ENCODE data around the gene RUNX2. TPM values are rescaled to one million over a fixed set of nuclear protein-coding genes. Genes with fewer than 3 reads are reported as not detected.

RUNX2 gene
- total and polyA plus RNA-seq, 2 donors (not counting 1 experiment from before 2014, with no cell fraction given) = 1.3 to 2.4 TPM

DNA sequence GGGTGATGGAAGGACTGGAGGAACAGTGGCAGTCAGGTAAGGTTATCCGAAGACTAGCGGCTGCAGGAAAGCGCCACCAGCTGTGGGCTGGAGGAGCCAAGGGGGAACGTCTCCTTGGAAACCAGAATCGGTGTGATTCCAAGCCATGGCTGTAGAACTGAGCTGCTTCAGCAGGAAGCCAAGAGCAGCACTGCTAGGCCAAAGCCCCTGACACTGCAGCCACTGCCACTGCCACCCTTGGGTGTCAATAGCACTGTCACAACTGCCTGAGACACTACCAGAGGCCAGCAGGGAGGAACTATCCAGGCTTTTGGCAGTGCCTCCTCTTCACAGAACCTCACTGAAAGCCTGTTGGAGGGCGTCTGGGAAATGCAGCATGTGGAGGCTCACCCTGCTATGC, 339.2 kb downstream of the RUNX2 start:
- no peak overlapping the region for H3K27ac ChIP-seq (ENCODE audit: low read length in 2 of 2)
- no peak overlapping the region for H2AFZ ChIP-seq (ENCODE audit: insufficient read depth, low read depth, low read length, poor library complexity, severe bottlenecking)
- peaks cover 0 to 3% (median 0%) of the 10 kb centered on the region in 3 donors for H3K9me3 ChIP-seq (ENCODE audit: control extremely low read depth in 1 of 3, control insufficient read depth in 2 of 3, insufficient read depth in 1 of 3, low read length in 2 of 3)
- WGBS (ENCODE audit: insufficient coverage) = 94% methylated on average over 6 of the region's 6 CpGs
- ChIA-PET POLR2A (no interaction called here), CTCF (interaction anchor here (1.1 kb wide), 1 partner anchor 47 kb away, joined by 3 read pairs; no protein-coding TSS in a partner anchor)
- no peaks in the 10 kb centered on the region for H3K36me3 ChIP-seq (replicated peaks in 1 of 2; ENCODE audit: control extremely low read depth in 1 of 2, control insufficient read depth in 1 of 2, extremely low read depth in 1 of 2, insufficient read depth in 2 of 2, low read length in 1 of 2)
- peaks cover 0 to 17% (median 8%) of the 10 kb centered on the region in 4 experiments for H3K27me3 ChIP-seq (replicated peaks in 1 of 4; ENCODE audit: control extremely low read depth in 1 of 4, control insufficient read depth in 3 of 4, insufficient read depth in 4 of 4, low read length in 3 of 4)
- H3K27ac Mint-ChIP-seq = no peak overlapping the region
- H4K20me1 ChIP-seq (ENCODE audit: control insufficient read depth, insufficient read depth, low read length, poor library complexity, severe bottlenecking) = no peaks in the 10 kb centered on the region
- H3K4me2 ChIP-seq (replicated peaks; ENCODE audit: low read depth, low read length, poor library complexity, severe bottlenecking) = no peak overlapping the region
- ATAC-seq (ENCODE audit: low read depth) (no peak), DNase-seq (no peak)
- intact Hi-C loops (cut with micrococcal nuclease) = no loop called here
- no peak overlapping the region for H3K9ac ChIP-seq (ENCODE audit: low read length)
- H3K27me3 Mint-ChIP-seq = peaks cover 30% of the 10 kb centered on the region
- H3K9me3 Mint-ChIP-seq (ENCODE audit: insufficient read depth) = no peaks in the 10 kb centered on the region
- no peaks in the 10 kb centered on the region for H3K79me2 ChIP-seq (ENCODE audit: control insufficient read depth, insufficient read depth, low read length)
- H3K4me3 Mint-ChIP-seq = no peak overlapping the region
- no peak overlapping the region for H3K4me3 ChIP-seq (ENCODE audit: control extremely low read depth in 1 of 5, extremely low read depth in 1 of 5, insufficient read depth in 1 of 5, low read depth in 2 of 5, low read length in 4 of 5)
- peaks cover 33% of the 10 kb centered on the region for H3K4me1 Mint-ChIP-seq
- peaks cover 25 to 26% of the 10 kb centered on the region in 2 donors for H3K4me1 ChIP-seq (ENCODE audit: control insufficient read depth in 2 of 2, insufficient read depth in 2 of 2, low read length in 2 of 2)
- TF ChIP-seq, protein P1, sequence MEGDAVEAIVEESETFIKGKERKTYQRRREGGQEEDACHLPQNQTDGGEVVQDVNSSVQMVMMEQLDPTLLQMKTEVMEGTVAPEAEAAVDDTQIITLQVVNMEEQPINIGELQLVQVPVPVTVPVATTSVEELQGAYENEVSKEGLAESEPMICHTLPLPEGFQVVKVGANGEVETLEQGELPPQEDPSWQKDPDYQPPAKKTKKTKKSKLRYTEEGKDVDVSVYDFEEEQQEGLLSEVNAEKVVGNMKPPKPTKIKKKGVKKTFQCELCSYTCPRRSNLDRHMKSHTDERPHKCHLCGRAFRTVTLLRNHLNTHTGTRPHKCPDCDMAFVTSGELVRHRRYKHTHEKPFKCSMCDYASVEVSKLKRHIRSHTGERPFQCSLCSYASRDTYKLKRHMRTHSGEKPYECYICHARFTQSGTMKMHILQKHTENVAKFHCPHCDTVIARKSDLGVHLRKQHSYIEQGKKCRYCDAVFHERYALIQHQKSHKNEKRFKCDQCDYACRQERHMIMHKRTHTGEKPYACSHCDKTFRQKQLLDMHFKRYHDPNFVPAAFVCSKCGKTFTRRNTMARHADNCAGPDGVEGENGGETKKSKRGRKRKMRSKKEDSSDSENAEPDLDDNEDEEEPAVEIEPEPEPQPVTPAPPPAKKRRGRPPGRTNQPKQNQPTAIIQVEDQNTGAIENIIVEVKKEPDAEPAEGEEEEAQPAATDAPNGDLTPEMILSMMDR (IDR thresholded peaks at IDR 0.05) = no peak
- no peak for TF ChIP-seq EZH2 (IDR thresholded peaks at IDR 0.05; ENCODE audit: borderline replicate concordance, insufficient read depth, low read depth, low read length, poor library complexity, severe bottlenecking)

DNA sequence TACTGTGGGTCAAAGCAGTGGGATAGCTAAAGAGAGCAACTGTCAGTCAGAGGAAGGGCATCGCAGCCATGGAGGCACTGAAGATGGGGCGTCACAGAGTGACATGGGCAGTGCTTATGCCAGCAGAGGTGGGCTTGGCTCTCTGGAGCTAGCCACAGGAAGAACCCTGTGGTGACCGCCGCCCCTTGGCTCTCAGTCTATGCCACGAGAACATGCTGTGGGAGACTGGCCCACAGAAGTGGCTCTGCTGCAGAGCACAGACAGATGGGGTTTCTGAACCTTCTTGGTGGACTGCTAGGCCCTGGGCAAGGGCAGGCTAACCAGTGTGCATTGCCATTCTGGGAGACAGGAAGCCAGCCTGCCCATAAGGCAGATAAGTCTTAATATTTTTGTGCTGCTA, 339.6 kb downstream of the RUNX2 start:
- Histone ChIP-seq H3K27ac (ENCODE audit: low read length in 2 of 2) (no peak overlapping the region), H4K20me1 (ENCODE audit: control insufficient read depth, insufficient read depth, low read length, poor library complexity, severe bottlenecking) (no peaks in the 10 kb centered on the region), H3K4me3 (ENCODE audit: control extremely low read depth in 1 of 5, extremely low read depth in 1 of 5, insufficient read depth in 1 of 5, low read depth in 2 of 5, low read length in 4 of 5) (no peak overlapping the region), H3K36me3 (replicated peaks in 1 of 2; ENCODE audit: control extremely low read depth in 1 of 2, control insufficient read depth in 1 of 2, extremely low read depth in 1 of 2, insufficient read depth in 2 of 2, low read length in 1 of 2) (no peaks in the 10 kb centered on the region), H3K9ac (ENCODE audit: low read length) (no peak overlapping the region), H3K79me2 (ENCODE audit: control insufficient read depth, insufficient read depth, low read length) (no peaks in the 10 kb centered on the region), H3K4me1 (ENCODE audit: control insufficient read depth in 2 of 2, insufficient read depth in 2 of 2, low read length in 2 of 2) (peaks cover 24 to 25% of the 10 kb centered on the region in 2 donors), H3K4me2 (replicated peaks; ENCODE audit: low read depth, low read length, poor library complexity, severe bottlenecking) (no peak overlapping the region), H3K9me3 (ENCODE audit: control extremely low read depth in 1 of 3, control insufficient read depth in 2 of 3, insufficient read depth in 1 of 3, low read length in 2 of 3) (peaks cover 0 to 3% (median 0%) of the 10 kb centered on the region in 3 donors), H2AFZ (ENCODE audit: insufficient read depth, low read depth, low read length, poor library complexity, severe bottlenecking) (no peak overlapping the region), H3K27me3 (replicated peaks in 1 of 4; ENCODE audit: control extremely low read depth in 1 of 4, control insufficient read depth in 3 of 4, insufficient read depth in 4 of 4, low read length in 3 of 4) (peaks cover 0 to 15% (median 5%) of the 10 kb centered on the region in 4 experiments)
- WGBS (ENCODE audit: insufficient coverage) = 97% methylated on average over 5 of the region's 5 CpGs
- ChIA-PET POLR2A (no interaction called here), CTCF (no interaction called here)
- ATAC-seq (ENCODE audit: low read depth) = no peak
- peaks cover 29% of the 10 kb centered on the region for H3K4me1 Mint-ChIP-seq
- no peak for TF ChIP-seq EZH2 (IDR thresholded peaks at IDR 0.05; ENCODE audit: borderline replicate concordance, insufficient read depth, low read depth, low read length, poor library complexity, severe bottlenecking)
- TF ChIP-seq, protein P1 (IDR thresholded peaks at IDR 0.05) = no peak
- H3K9me3 Mint-ChIP-seq (ENCODE audit: insufficient read depth) = no peaks in the 10 kb centered on the region
- no peak for DNase-seq
- H3K27ac Mint-ChIP-seq = no peak overlapping the region
- no peak overlapping the region for H3K4me3 Mint-ChIP-seq
- H3K27me3 Mint-ChIP-seq = peaks cover 27% of the 10 kb centered on the region
- intact Hi-C loops (cut with micrococcal nuclease) = no loop called here
